Adrenal gland (tissue), 5 donors: Measurements from ENCODE around the gene GSG1.

Experiments
- CTCF ChIP-seq, 6 experiments: fragments of 450-650 bp in 4 of 6; fragments of 200-600 bp in 2 of 6; sonication (generic) in 1 of 6; IDR thresholded peaks; 1 replicate in 5 of 6; 2 replicates in 1 of 6; pipeline versions ENCODE4 v1.5.1 to v1.8.0; 2016 to 2021; ENCODE audit warnings: antibody characterized with exemption in 6 of 6, mild to moderate bottlenecking in 2 of 6, moderate library complexity in 1 of 6
- POLR2A ChIP-seq, 2 donors: fragments of 450-650 bp; IDR thresholded peaks; one replicate each; pipeline ENCODE4 v1.6.1; 2017; ENCODE audit warnings: antibody characterized with exemption in 2 of 2, mild to moderate bottlenecking in 2 of 2, moderate library complexity in 1 of 2
- donor health status: DM: no; HTN: no; CAD: no.

GRCh38 chr12:13080266-13080665 lies 23.2 kb downstream of the GSG1 start:
- TF ChIP-seq CTCF (IDR thresholded peaks at IDR 0.05) (no peak), POLR2A (IDR thresholded peaks at IDR 0.05) (no peak)
